GM21367 (cell line): ENCODE results near the gene DNAJC28.
A peak's percentile ranks its signal among the peaks of the same experiment; 100 is the strongest.
"Not testable (repeated sequence)": the region's sequence is repeated elsewhere in the genome, so short reads cannot be mapped to it uniquely, and the experiment has no call there.

ENCODE experiments used
- ATAC-seq: cut with Tn5 transposase; IDR thresholded peaks from one replicate; pipeline ENCODE4 v1.9.1; 2021; ENCODE audit not compliant: unreplicated experiment

The DNAJC28 gene

GRCh38 chr21:33481314-33481943 lies 10.1 kb downstream of the DNAJC28 start:
- ATAC-seq, result no peak

GRCh38 chr21:33480481-33481103 lies 10.9 kb downstream of the DNAJC28 start:
- ATAC-seq, result no peak

GRCh38 chr21:33479679-33480480 lies 11.6 kb downstream of the DNAJC28 start, which contains the start of gene TMEM50B:
TSS of gene TMEM50B (minus strand) at chr21:33479974. CDS start at chr21:33468885, 11,089 bp downstream.
- ATAC-seq, result peak; percentile 81

DNA sequence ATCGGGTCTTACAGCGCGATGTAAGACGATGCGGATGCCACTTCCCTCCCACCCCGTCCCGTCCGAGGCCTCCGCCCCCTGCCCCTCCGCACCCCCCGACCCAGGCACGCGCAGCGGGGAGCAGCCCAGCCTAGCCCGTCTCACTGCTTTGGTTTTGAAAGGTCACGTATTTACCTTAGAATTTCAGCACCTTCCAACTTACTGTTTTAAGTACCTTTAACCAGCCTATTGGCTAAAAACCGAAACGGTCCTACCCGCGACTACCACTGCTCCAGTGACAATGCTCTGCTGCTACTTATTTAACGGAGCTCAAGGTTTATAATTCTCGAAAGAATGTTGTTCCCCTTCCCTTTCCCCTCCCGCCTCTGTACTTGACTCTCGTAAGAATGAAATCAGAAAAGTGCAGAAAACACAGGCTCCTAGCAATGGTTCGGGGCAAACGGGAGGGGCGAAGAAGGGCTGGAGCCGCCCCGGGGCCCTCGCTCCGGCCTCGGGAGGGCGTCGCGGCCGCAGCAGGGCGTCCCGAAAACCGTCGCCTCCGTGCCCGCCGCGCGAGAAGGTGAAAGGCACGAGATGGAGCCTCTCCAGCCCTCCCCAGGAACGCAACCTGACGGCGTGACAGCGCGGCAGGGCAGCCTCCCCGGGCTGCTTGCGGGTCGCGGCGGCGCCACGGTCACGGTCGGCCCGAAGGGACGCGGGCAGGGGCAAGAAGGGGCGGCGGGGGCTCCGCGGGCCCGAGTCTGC lies 12.4 kb downstream of the DNAJC28 start:
- peak; percentile 26 for ATAC-seq

DNA sequence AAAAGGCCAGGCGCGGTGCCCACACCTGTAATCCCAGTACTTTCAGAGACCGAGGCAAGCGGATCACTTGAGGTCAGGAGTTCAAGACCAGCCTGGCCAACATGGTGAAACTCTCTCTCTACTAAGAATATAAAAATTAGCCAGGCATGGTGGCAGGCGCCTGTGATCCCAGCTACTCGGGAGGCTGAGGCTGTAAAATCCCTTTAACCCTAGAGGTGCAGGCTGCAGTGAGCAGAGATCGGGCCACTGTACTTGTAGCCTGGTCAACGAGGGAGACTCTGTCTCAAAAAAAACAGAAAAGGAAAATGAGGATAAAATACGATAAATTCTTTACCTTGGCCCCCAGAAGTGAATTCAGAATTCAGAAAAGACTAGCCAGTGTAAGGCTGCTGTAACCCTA lies 13.3 kb downstream of the DNAJC28 start:
- no peak for ATAC-seq

DNA sequence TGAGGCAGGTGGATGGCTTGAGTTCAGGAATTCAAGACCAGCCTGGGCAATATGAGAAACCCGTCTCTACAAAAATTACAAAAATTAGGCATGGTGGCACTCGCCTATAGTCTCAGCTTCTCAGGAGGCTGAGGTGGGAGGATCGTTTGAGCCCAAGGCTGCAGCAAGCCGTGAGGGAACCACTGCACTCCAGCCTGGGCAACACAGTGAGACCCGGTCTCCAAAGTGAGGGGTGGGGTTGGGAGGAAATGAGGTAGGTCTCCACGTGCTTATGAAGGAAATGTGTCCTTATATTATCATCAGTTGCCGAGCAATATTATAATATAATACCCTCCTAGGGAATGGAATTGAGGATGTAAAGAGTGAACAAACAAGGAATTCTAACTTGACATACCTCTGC lies 14.4 kb downstream of the DNAJC28 start:
- no peak for ATAC-seq

- ATAC-seq, result no peak
These were observed 18.2 kb downstream of the DNAJC28 start for GRCh38 chr21:33473344-33473743.

GRCh38 chr21:33470701-33471100 lies 20.8 kb downstream of the DNAJC28 start:
- no peak for ATAC-seq

DNA sequence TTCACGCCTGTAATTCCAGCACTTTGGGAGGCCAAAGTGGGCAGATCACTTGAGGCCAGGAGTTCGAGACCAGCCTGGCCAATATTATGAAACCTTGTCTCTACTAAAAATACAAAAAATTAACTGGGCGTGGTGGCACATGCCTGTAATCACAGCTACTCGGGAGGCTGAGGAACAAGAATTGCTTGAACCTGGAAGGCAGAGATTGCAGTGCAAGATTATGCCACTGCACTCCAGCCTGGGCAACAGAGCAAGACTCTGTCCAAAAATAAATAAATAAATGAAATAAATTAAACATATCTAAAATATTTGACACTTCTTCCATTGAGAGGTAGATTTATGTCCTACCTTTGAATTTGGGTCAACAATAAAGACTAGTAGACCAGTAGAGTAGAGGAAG lies 22.3 kb downstream of the DNAJC28 start:
- ATAC-seq, result not testable (repeated sequence)

DNA sequence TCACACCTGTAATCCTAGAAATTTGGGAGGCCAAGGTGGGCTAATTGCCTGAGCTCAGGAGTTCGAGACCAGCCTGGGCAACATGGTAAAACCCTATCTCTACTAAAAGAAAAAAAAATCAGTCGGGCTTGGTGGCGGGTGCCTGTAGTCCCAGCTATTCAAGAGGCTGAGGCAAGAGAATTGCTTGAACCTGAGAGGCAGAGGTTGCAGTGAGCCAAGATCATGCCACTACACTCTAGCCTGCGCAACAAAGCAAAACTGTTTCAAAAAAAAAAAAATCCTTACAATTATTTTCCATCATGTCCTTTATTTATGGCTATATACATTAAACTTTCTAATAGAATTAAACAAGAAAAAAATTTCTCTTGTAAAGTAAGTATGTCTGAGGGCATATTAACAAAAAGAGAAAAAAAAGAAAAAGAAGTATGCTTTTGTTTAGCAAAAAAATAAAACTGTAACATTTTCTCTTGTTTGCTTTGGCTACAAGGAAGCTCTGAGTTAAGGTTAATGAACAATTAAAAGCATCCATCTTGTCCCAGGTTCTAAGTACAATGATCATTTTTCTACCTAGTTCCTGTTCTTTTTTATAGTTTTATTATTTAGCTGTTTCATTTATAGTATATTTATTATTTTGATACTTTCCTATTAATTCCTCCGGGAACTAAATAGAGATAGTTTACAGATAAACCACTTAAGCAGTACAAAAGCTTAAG lies 29.8 kb downstream of the DNAJC28 start:
- ATAC-seq, result no peak

DNA sequence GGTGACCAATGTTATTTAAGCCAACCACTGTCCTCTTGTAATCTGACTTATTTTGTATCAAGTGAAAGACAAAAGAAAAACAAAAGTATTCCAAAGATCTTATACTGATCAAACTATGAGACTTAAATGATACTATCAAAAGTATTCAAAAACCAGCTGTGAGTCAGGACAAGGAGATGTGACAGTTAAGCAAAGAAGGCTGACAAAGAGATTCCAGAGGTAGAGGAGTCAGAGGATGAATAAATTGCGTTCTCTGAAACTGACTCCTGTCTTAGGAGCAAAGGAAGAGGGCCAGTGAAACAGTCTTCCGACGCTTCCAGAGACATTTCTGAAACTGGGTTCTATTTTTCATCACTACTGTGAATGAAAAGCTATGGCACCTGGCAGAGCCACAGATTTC lies 32.7 kb downstream of the DNAJC28 start:
- no peak for ATAC-seq

DNA sequence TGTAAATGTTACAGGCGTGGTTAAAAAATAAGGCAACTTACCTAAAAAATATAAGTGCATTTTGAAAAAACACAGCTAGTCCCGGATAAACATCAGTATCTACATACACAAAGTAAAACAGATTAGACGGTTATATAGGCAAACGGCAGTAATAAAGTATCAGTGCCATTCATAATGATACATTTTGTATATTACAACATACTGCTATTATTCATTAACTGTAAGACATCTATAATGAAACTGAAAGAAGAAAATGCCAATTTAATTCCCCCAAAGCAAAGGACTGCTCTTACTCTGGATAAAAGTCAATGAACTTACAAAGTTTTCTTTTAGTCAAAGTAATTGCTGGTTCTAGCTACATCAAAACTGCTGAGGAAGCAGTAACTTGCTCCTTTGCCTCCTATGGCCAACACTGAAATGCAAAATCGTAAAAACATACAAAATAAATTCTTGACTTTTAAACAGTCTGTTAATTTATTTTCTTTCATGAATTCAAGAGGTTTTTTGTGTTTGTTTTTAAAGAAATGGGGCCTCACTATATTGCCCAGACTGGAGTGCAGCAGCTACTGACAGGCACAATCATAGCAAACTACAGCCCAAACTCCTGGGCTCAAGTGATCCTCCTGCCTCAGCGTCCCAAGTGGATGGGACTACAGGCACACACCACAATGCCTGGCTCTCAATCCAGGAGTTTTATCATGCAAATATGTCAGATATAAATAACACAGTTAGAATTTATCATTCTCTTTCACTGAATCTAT lies 35.6 kb downstream of the DNAJC28 start:
- ATAC-seq, result no peak

DNA sequence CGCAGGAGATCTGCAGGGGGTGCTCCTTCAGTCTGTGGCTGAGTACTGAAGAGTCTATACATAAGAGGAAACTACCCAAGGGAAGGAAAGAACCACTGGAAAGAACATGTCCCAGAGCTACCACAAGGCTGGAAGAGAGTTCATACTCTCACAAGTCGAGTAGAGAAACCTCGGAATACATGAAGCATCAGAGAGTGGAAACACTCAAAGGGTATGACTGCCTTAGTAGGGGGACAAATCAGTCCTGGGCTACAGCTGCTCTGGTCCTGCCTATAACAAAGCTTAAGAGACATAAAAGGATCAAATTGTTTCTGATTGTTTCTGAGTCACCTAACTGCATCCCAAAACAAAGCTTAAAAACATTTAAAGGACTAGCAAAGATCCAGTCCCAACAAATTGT lies 39.2 kb downstream of the DNAJC28 start:
- no peak for ATAC-seq

GRCh38 chr21:33451634-33452071 lies 39.9 kb downstream of the DNAJC28 start:
- ATAC-seq, result no peak

DNA sequence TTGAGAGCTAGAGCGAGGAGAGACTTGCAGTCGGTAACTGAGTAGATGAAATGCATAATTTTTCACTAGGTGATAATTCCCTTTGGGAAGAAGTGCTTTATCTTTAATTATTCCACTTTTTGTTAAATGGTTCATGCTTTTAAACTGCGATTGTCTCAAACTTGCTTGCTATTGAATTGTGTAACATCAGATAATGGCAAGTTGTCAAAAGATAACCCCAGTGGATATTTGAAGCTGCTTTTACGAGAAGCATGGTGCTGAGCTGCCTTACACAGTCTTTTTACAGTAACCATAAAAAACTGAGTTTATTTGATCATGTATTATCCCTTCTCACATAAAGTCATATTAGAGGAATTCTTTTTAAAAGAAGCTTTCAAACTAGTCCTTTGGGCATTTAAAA lies 41.9 kb downstream of the DNAJC28 start:
- no peak for ATAC-seq

DNA sequence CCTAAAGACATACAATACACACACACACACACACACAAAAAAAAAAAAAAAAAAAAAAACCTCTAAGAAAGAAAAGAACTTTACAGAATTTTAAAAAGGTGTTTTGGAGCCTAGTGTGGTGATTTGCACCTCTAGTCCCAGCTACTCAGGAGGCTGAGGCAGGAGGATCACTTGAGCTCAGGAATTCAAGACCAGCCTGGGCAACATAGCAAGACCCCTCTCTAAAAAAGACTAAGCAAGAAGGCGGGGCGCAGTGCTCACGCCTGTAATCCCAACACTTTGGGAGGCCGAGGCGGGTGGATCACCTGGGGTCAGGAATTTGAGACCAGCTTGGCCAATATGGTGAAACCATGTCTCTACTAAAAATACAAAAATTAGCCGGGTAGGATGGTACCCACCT lies 44.9 kb downstream of the DNAJC28 start:
- not testable (repeated sequence) for ATAC-seq

DNA sequence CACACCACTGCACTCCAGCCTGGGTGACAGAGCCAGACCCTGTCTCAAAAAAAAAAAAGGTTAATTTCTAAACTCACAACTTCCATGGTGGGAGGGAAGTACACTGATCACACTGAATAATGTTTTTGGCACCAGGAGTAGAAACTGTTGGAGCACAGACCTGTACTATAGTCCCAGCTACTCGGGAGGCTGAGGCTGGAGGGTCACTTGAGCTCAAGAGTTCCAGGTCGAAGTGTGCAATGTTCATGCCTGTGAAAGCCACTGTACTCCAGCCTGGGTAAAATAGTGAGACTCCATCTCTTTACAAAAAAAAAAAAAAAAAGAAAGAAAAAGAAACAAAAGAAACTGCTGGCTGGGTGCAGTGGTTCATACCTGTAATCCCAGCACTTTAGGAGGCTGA lies 47.0 kb downstream of the DNAJC28 start:
- no peak for ATAC-seq

- ATAC-seq, result no peak
These were observed 48.3 kb downstream of the DNAJC28 start for GRCh38 chr21:33443194-33443593.

GRCh38 chr21:33441489-33442477 lies 49.7 kb downstream of the DNAJC28 start:
- ATAC-seq, result peak; percentile 63
